Activated CD4-positive, alpha-beta T cell treated with anti-CD3 and anti-CD28 coated beads, Interleukin-2, amount 50 U/mL, for 24 hours (primary cell): ENCODE measurements around the gene ATP6V0D1.

ENCODE experiments used
- DNase-seq, 2 donors: peaks; one replicate each; pipeline ENCODE4 v3.0.0-alpha.2; 2020; ENCODE audit warnings: low read depth in 1 of 2, low spot score in 1 of 2

The ATP6V0D1 gene

GRCh38 chr16:67463691-67464090 is 17.3 kb downstream of the ATP6V0D1 start:
- no peak for DNase-seq

- DNase-seq, result no peak
Measured at GRCh38 chr16:67463059-67463458, 17.9 kb downstream of the ATP6V0D1 start.

GRCh38 chr16:67462279-67462655 is 18.7 kb downstream of the ATP6V0D1 start:
- DNase-seq, result no peak

- DNase-seq, result no peak
Measured at GRCh38 chr16:67461600-67462278, 19.2 kb downstream of the ATP6V0D1 start.

GRCh38 chr16:67460961-67461360 is 20.0 kb downstream of the ATP6V0D1 start:
- no peak for DNase-seq

- no peak for DNase-seq
Measured at GRCh38 chr16:67460168-67460567, 20.8 kb downstream of the ATP6V0D1 start.

GRCh38 chr16:67459861-67460150 is 21.2 kb downstream of the ATP6V0D1 start:
- DNase-seq, result no peak

- DNase-seq, result no peak
Measured at GRCh38 chr16:67459066-67459860, 21.7 kb downstream of the ATP6V0D1 start.

GRCh38 chr16:67458121-67458641 is 22.8 kb downstream of the ATP6V0D1 start:
- no peak for DNase-seq

- DNase-seq, result no peak
Measured at GRCh38 chr16:67457611-67458010, 23.3 kb downstream of the ATP6V0D1 start.

- DNase-seq, result no peak
Measured at GRCh38 chr16:67456391-67457081, 24.4 kb downstream of the ATP6V0D1 start.

- DNase-seq, result no peak
Measured at GRCh38 chr16:67454852-67455251, 26.1 kb downstream of the ATP6V0D1 start.

- DNase-seq, result no peak
Measured at GRCh38 chr16:67454104-67454503, 26.9 kb downstream of the ATP6V0D1 start.

- DNase-seq, result no peak
Measured at GRCh38 chr16:67451704-67452435, 29.1 kb downstream of the ATP6V0D1 start.

GRCh38 chr16:67451061-67451703 is 29.8 kb downstream of the ATP6V0D1 start:
- no peak for DNase-seq

GRCh38 chr16:67449739-67450138 is 31.2 kb downstream of the ATP6V0D1 start:
- no peak for DNase-seq

GRCh38 chr16:67449336-67449735 is 31.6 kb downstream of the ATP6V0D1 start:
- DNase-seq, result no peak

GRCh38 chr16:67448580-67448979 is 32.4 kb downstream of the ATP6V0D1 start:
- no peak for DNase-seq

GRCh38 chr16:67447508-67448076 is 33.4 kb downstream of the ATP6V0D1 start:
- peak; percentile 57 to 61 for DNase-seq

- no peak for DNase-seq
Measured at GRCh38 chr16:67446968-67447507, 33.9 kb downstream of the ATP6V0D1 start.
